Activated naive CD8-positive, alpha-beta T cell treated with anti-CD3 and anti-CD28 coated beads, Interleukin-2, amount 10 ng/mL, durations not matched to agents 7 days and 5 days (primary cell): Measurements from ENCODE around the gene LTN1. TPM values are rescaled to one million over a fixed set of nuclear protein-coding genes. Genes with fewer than 3 reads are reported as not detected.
"Not testable (repeated sequence)": the region's sequence is repeated elsewhere in the genome, so short reads cannot be mapped to it uniquely, and the experiment has no call there.

Source experiments
- ATAC-seq: fragments of 150-1000 bp; cut with Tn5 transposase; one replicate; pipeline ENCODE4 v1.10.0; 2021; ENCODE audit warnings: low read depth, moderate library complexity
- POLR2A ChIA-PET: fragments of 350-600 bp; sonication (Branson Sonifier 250); formaldehyde crosslinking; loops from one replicate; lab custom pipeline; 2021; ENCODE audit warnings: antibody characterized with exemption; lab: Charles Lee
- DNase-seq: peaks from one replicate; pipeline ENCODE4 v3.0.0; 2021
- H3K27ac Mint-ChIP-seq: one replicate; pipeline ENCODE4 v1.8.0; 2022; ENCODE audit warnings: mild to moderate bottlenecking, mixed read lengths
- H3K27me3 Mint-ChIP-seq: one replicate; pipeline ENCODE4 v1.8.0; 2022; ENCODE audit warnings: mild to moderate bottlenecking, moderate library complexity, mixed read lengths
- H3K36me3 Mint-ChIP-seq: one replicate; pipeline ENCODE4 v1.8.0; 2021; ENCODE audit warnings: mild to moderate bottlenecking, mixed read lengths
- H3K4me1 Mint-ChIP-seq: one replicate; pipeline ENCODE4 v1.8.0; 2021; ENCODE audit warnings: mixed read lengths
- H3K4me3 Mint-ChIP-seq: one replicate; pipeline ENCODE4 v1.8.0; 2022; ENCODE audit warnings: mild to moderate bottlenecking, moderate library complexity, mixed read lengths
- H3K9me3 Mint-ChIP-seq: one replicate; pipeline ENCODE4 v1.8.0; 2021; ENCODE audit warnings: mixed read lengths
- total RNA-seq, 2 experiments: library from RNA; stranded (reverse); gene quantifications; one replicate each; pipeline ENCODE4 v1.2.3, GENCODE V29; 2021

LTN1 gene
- total RNA-seq, 2 experiments from 2014 or later: 27.4 to 29.3 TPM

DNA sequence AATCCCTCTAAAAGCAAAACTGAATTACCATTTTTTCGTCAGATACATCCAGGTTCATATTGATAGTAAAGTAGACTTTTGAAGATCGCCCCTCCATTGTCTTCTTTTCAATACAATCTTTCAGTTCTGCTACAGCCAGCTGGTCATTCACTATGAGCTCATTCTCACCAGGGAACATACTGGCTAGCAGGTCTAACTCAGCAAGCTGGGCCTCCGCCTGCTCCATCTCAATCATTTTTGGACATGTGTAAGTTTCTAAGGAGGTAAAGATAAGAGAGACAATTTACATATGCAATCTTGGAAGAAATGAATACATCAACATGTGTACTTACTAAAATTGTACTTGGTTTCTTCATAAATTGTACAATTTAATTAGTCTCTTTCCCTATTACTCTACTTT lies 15.7 kb upstream of the LTN1 start:
- Mint-ChIP-seq H3K27ac (no peak overlapping the region), H3K36me3 (peaks cover 15% of the 10 kb centered on the region), H3K4me1 (peaks cover 3% of the 10 kb centered on the region), H3K4me3 (no peak overlapping the region), H3K27me3 (no peaks in the 10 kb centered on the region), H3K9me3 (no peaks in the 10 kb centered on the region)
- ATAC-seq: no peak
- POLR2A ChIA-PET: interaction anchor here (1.7 kb wide), 1 partner anchor 15 kb away, joined by 4 read pairs; the partner anchor contains the start of gene LTN1
- no peak for DNase-seq

DNA sequence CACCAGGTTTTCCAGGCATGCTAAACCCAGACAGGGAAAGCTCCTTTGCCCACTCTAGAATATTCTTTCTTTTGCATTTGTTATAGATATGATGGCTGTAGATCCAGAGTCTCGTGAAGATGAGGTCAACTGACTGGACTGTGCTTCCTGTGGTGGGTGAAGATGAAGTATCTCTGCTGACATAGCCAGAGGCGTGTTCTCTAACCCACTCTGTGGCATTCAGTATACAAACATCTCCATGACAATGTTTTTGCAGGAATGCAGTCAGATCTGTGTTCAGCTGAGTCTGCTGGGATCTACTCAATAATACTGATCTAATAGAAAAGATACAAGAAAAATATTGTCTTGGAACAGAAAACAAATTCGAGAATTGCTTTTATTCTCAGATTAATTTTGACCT lies 15.1 kb upstream of the LTN1 start:
- ATAC-seq (no peak), DNase-seq (no peak)
- Mint-ChIP-seq H3K27ac (no peak overlapping the region), H3K4me1 (peaks cover 3% of the 10 kb centered on the region), H3K9me3 (no peaks in the 10 kb centered on the region), H3K4me3 (no peak overlapping the region), H3K27me3 (no peaks in the 10 kb centered on the region), H3K36me3 (peaks cover 12% of the 10 kb centered on the region)
- POLR2A ChIA-PET: interaction anchor here (1.7 kb wide), 1 partner anchor 15 kb away, joined by 4 read pairs; the partner anchor contains the start of gene LTN1

DNA sequence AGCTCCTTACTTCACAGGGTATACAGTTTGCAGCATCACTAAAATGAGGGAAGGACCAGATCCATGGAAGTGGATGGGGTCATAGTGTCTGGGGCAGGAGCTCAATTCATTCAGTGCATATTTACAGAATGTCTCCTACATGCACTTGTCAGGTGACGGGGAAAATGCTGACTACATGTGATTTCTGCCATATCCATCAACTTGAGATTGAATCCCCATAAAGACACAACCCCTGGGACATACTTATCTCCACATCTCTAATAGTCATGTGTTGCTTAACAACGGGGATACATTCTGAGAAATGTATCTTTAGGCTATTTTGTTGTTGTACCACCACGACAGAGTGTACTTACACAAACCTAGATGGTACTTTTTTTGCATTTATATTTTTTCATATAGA lies 14.5 kb upstream of the LTN1 start:
- no peak overlapping the region for H3K4me3 Mint-ChIP-seq
- no peaks in the 10 kb centered on the region for H3K27me3 Mint-ChIP-seq
- DNase-seq (no peak), ATAC-seq (no peak)
- peaks cover 12% of the 10 kb centered on the region for H3K36me3 Mint-ChIP-seq
- H3K9me3 Mint-ChIP-seq: no peaks in the 10 kb centered on the region
- no peak overlapping the region for H3K27ac Mint-ChIP-seq
- peaks cover 3% of the 10 kb centered on the region for H3K4me1 Mint-ChIP-seq
- POLR2A ChIA-PET: interaction anchor here (0.5 kb wide), 1 partner anchor 12 kb away, joined by 3 read pairs; the partner anchor contains the start of gene RWDD2B

DNA sequence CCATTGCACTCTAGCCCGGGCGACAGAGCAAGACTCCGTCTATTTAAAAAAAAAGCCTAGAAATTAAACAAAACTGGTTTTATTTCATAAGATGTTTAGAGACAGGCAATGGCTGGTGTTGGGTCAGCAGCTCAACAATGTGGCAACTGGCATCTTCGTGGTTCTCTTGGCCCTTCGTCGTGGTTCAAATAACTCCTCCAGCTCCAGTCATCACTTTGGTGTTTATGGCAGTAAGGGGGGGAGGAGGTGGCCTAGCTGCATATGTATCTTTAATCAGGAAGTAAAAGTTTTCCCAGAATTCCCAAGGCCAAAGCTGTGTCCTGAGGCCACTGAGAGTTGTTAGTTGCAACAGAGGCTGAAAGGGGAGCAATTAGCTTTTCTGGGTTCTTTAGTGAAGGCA lies 13.0 kb upstream of the LTN1 start:
- POLR2A ChIA-PET: interaction anchor here (0.6 to 4.5 kb wide), 2 partner anchors 10 to 16 kb away, joined by 4 to 171 read pairs; partner anchors contain the start of genes RWDD2B and USP16
- ATAC-seq: no peak
- peaks cover 13% of the 10 kb centered on the region for H3K36me3 Mint-ChIP-seq
- no peaks in the 10 kb centered on the region for H3K27me3 Mint-ChIP-seq
- peaks cover 2% of the 10 kb centered on the region for H3K9me3 Mint-ChIP-seq
- no peak overlapping the region for H3K27ac Mint-ChIP-seq
- no peak for DNase-seq
- peaks cover 6% of the 10 kb centered on the region for H3K4me1 Mint-ChIP-seq
- H3K4me3 Mint-ChIP-seq: no peak overlapping the region

DNA sequence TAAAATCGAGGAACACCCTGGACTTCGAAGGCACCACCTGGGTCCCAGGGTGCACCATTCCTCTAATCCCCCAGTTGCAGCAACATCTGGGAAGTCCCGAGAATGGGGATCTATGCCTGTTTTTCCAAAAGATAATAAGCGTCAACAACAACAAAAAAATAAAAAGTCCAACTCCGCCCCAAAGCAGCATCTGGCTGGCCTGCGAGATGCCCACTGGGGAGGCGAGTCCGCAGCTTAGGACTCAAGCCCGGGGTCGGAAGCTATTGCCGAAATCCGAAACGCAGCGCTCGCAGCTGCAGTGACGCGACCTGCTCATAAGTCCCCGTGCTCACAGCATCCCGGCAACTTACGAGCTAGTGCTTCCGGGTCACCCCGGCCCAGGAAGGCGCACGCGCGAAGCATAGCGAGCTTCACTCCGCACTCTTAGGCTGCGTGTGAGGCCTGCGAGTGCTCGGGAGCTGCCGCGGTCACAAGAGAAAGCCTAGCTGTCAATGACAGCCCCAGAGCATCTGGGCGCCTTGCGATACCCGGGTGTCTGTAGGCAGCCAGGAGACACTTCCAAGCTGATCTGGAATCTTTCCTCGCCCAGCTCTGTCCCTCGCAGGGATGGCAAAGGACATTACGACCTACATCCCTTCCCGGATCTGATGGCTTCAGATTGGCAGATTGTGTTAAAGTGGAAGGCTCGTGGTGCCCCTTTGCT lies 9.9 kb upstream of the LTN1 start:
- Mint-ChIP-seq H3K36me3 (peaks cover 9% of the 10 kb centered on the region), H3K4me3 (peak overlapping the region; percentile 86), H3K27ac (peak overlapping the region; percentile 95), H3K27me3 (no peaks in the 10 kb centered on the region), H3K9me3 (peaks cover 2% of the 10 kb centered on the region), H3K4me1 (peaks cover 7% of the 10 kb centered on the region)
- peak; percentile 91 for DNase-seq
- POLR2A ChIA-PET: interaction anchor here (0.8 to 4.5 kb wide), 13 partner anchors 10 to 298 kb away, joined by 3 to 171 read pairs (median 5); partner anchors contain the start of genes BACH1, CCT8, LTN1 and RWDD2B
- peak; percentile 100 for ATAC-seq

DNA sequence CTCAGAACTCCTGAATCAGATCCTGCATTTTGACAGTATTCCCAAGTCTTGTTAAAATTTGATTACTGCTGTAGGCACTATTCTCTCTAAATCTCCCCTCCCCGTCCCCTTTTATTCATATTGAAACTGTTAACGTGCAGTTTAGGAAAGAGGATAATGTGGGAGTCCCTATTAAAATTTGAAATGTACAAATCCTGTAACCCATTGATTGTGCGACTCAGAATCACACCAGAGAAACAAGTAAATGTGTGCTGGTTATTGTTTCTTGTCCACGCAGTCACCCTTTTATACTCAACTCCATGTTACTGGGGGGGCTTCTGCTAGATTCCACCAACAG lies 584 bp upstream of the LTN1 start:
- POLR2A ChIA-PET: interaction anchor here (0.8 to 4.6 kb wide), 14 partner anchors 8 to 305 kb away, joined by 3 to 62 read pairs (median 5); partner anchors contain the start of genes BACH1, CCT8, RWDD2B and USP16
- ATAC-seq (no peak), DNase-seq (no peak)
- Mint-ChIP-seq H3K9me3 (no peaks in the 10 kb centered on the region), H3K27me3 (no peaks in the 10 kb centered on the region), H3K4me1 (peaks cover 27% of the 10 kb centered on the region), H3K4me3 (peak overlapping the region; percentile 96), H3K36me3 (peaks cover 9% of the 10 kb centered on the region), H3K27ac (peak overlapping the region; percentile 95)

DNA sequence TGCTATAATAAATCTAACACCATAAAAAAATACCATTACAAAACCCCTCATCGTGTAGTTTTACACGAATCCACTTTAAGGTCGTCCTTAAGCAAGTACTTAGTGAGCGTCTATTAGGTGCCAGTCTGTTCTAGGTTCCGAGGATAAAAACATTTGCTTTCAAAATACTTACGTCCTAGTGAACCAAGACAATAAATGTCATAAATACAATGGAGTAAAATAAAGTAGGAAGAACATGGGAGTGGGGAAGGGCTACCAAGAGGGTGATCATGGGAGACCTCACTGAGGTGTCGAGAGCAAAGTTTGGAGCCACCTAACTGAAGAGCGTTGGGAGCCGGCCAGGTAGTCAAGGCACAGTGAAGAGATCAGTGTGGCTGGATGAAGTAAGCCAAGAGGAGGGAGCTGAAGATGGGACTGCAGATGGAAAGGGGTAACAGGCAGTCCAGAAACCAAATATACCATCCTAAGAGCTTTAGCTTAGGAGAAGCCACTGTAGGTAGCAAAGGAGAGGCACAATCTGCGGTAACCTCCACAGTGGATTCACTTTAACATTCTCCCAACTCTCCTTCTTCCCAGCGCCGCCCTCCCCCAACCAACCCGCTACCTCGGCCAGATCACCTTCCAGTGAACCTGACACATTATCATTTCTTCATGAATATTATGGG lies 684 bp downstream of the LTN1 start:
- Mint-ChIP-seq H3K9me3 (no peaks in the 10 kb centered on the region), H3K4me1 (peaks cover 27% of the 10 kb centered on the region), H3K27ac (peak overlapping the region; percentile 95), H3K4me3 (peak overlapping the region; percentile 96), H3K27me3 (no peaks in the 10 kb centered on the region), H3K36me3 (peaks cover 14% of the 10 kb centered on the region)
- ATAC-seq: no peak
- DNase-seq: no peak
- POLR2A ChIA-PET: interaction anchor here (0.7 to 4.6 kb wide), 13 partner anchors 9 to 160 kb away, joined by 3 to 62 read pairs (median 5); partner anchors contain the start of genes CCT8, RWDD2B and USP16

DNA sequence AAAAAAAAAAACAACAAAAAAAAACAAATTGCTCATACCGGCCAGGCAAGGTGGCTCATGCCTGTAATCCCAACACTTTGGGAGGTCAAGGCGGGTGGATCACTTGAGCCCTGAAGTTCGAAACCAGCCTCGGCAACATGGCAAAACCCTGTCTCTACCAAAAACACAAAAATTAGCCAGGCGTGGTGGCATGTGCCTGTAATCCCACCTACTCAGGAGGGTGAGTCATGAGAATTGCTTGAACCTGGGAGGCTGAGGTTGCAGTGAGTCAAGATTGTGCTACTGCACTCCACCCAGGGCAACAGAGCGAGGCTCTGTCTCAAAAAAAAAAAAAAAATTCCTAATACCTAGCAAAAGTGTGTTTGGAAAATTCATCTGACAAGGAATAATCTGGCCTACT lies 4.5 kb downstream of the LTN1 start:
- not testable (repeated sequence) for H3K27ac Mint-ChIP-seq, ATAC-seq, H3K9me3 Mint-ChIP-seq, H3K4me3 Mint-ChIP-seq, DNase-seq, H3K27me3 Mint-ChIP-seq
- peaks cover 26% of the 10 kb centered on the region for H3K4me1 Mint-ChIP-seq
- POLR2A ChIA-PET: interaction anchor here (1.1 kb wide), 1 partner anchor 31 kb away, joined by 3 read pairs; no protein-coding TSS in a partner anchor
- H3K36me3 Mint-ChIP-seq: peaks cover 30% of the 10 kb centered on the region

DNA sequence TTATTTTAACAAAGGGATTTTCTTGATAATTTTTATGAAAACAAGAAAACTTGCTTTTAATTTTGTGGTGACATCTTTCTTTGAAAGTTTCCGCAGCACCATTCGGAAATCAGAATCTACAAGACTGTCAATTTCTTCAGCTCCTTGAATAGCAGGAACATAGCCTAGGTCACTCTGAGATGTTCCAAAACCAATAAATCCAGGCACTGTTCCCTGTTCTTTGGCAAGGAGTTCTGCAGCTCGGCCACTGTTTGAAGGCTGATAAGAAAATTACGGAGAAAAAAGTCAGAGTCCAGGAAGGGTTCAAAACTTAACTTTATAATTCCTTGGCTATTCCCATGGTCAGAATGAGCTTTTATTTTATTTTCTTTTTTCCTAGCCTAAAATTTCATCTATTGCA lies 6.0 kb downstream of the LTN1 start:
- Mint-ChIP-seq H3K27ac (no peak overlapping the region), H3K9me3 (no peaks in the 10 kb centered on the region), H3K27me3 (no peaks in the 10 kb centered on the region), H3K36me3 (peaks cover 36% of the 10 kb centered on the region), H3K4me3 (no peak overlapping the region), H3K4me1 (peaks cover 20% of the 10 kb centered on the region)
- POLR2A ChIA-PET: no interaction called here
- no peak for DNase-seq
- ATAC-seq: no peak

DNA sequence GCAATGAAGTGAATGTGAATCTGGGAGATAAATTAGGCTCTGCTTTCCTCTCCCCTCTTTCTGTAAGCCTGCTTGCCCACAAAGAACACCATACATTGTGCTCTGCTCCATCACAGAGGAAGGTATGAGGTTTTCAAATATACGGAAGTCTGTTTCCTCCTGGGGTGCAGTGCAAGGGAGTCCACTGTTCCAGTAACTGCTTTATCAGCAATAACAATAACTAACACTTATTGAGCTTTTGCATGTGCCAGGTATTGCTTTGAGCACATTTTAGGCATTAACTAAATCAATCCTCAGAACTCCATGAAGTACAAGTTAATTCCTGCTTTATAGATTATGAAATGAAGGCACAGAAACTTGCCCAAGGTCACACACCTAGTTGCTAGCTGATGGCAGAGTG lies 10.0 kb downstream of the LTN1 start:
- Mint-ChIP-seq H3K9me3 (no peaks in the 10 kb centered on the region), H3K27me3 (no peaks in the 10 kb centered on the region), H3K27ac (peak overlapping the region; percentile 23), H3K4me3 (no peak overlapping the region), H3K36me3 (peaks cover 38% of the 10 kb centered on the region), H3K4me1 (peaks cover 9% of the 10 kb centered on the region)
- DNase-seq (no peak), ATAC-seq (no peak)
- POLR2A ChIA-PET: interaction anchor here (1.3 kb wide), 1 partner anchor 9 kb away, joined by 3 read pairs; no protein-coding TSS in a partner anchor

DNA sequence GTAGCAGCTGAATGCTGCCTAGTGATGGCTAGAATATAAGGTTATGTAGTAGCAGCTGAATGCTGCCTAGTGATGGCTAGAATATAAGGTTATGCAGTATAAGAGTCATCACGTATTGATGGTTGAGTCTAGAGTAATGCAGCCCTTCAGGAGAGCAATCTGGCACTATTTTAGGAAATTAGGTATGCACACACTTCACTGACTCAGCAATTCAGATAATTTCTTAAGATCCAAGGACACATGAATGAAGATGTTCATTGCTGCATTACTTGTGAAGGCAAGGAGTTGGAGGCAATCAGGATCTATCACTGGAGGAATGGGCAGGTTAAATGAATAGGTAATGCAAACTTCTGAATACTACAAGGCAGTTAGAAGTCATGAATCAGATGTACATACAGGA lies 13.6 kb downstream of the LTN1 start:
- peaks cover 11% of the 10 kb centered on the region for H3K4me1 Mint-ChIP-seq
- H3K36me3 Mint-ChIP-seq: peaks cover 40% of the 10 kb centered on the region
- no peaks in the 10 kb centered on the region for H3K27me3 Mint-ChIP-seq
- no peak overlapping the region for H3K4me3 Mint-ChIP-seq
- H3K9me3 Mint-ChIP-seq: no peaks in the 10 kb centered on the region
- ATAC-seq (no peak), DNase-seq (no peak)
- POLR2A ChIA-PET: no interaction called here
- peak overlapping the region; percentile 9 for H3K27ac Mint-ChIP-seq

DNA sequence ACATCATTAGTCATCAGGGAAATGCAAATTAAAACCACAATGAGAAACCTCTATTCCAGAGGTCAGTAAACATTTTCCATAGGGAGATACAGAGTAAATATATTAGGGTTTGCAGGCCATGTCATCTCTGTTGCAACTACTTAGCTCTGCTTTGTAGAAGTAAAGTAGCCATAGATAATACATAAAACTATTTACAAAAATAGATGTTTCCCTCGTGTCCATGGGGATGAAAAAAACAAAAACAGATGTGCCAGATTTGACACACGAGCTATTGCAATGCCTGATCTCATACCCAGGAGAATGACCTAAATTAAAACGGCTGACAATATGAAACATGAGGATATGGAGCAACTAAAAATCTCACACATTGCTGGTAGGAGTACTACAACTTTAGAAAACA lies 17.3 kb downstream of the LTN1 start:
- DNase-seq: no peak
- peaks cover 36% of the 10 kb centered on the region for H3K36me3 Mint-ChIP-seq

DNA sequence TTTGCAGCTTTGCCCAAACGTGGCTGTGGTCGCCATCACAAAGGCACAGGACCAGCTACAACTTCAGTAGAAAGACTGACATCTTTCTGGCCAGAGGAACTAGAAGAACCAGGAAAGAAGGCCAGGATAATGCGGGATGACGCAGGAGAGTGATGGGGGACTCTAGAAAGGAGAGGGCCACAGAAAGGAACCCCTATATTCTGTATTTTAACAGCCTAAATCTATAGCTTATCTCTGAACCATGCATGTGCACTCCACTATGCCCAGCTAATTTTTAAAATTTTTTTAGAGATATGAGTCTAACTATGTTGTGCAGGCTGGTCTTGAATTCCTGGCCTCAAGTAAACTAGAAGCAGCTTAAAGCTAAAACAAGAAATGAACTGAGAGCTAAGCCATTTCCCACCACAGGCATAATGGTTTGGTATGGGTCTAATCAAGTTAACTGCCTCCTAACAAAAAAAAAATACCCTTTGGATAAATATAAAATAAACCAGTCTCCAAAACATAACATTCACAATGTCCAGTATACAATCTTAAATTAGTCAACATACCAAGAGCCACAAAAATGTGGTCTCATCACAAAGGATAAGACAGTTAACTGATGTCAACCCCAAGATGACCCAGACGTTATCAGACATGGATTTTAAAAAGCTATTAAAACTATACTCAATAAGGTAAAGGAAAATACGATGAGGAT lies 18.0 kb downstream of the LTN1 start:
- H3K9me3 Mint-ChIP-seq: no peaks in the 10 kb centered on the region
- ATAC-seq: no peak
- H3K27ac Mint-ChIP-seq: no peak overlapping the region
- H3K4me1 Mint-ChIP-seq: peaks cover 9% of the 10 kb centered on the region
- no peaks in the 10 kb centered on the region for H3K27me3 Mint-ChIP-seq
- POLR2A ChIA-PET: no interaction called here
- DNase-seq: no peak
- peaks cover 38% of the 10 kb centered on the region for H3K36me3 Mint-ChIP-seq
- no peak overlapping the region for H3K4me3 Mint-ChIP-seq

More for the DNA sequence above, 17.3 kb downstream of the LTN1 start:
- no peak for ATAC-seq
- Mint-ChIP-seq H3K9me3 (no peaks in the 10 kb centered on the region), H3K4me3 (no peak overlapping the region), H3K27ac (no peak overlapping the region), H3K4me1 (peaks cover 9% of the 10 kb centered on the region), H3K27me3 (no peaks in the 10 kb centered on the region)
- POLR2A ChIA-PET: no interaction called here
